GM12892 (cell line): Measurements from ENCODE around the gene JRKL.
"Not testable (repeated sequence)": the region's sequence is repeated elsewhere in the genome, so short reads cannot be mapped to it uniquely, and the experiment has no call there.

Source experiments
- DNase-seq: peaks from one replicate; pipeline ENCODE4 v3.0.0; 2011; ENCODE audit not compliant: insufficient read length
- FAIRE-seq: peaks from 2 replicates; lab custom pipeline; 2011; peaks lifted over from hg19 to GRCh38; lab: Jason Lieb, UNC
- POLR2A ChIP-seq: IDR thresholded peaks from 2 replicates; pipeline ENCODE4 v1.6.1; 2011; ENCODE audit warnings: low read depth, low read length, control low read depth
- POLR2AphosphoS5 ChIP-seq: IDR thresholded peaks from 2 replicates; pipeline ENCODE4 v1.6.1; 2011; ENCODE audit warnings: low read depth, low read length, control low read depth
- TAF1 ChIP-seq: IDR thresholded peaks from 2 replicates; pipeline ENCODE4 v1.6.1; 2011; ENCODE audit warnings: low read depth, mild to moderate bottlenecking, control low read depth, low read length, borderline replicate concordance

The JRKL gene

GRCh38 chr11:96397863-96398262 lies 8.1 kb downstream of the JRKL start:
- DNase-seq = no peak
- FAIRE-seq = peak; percentile 65
- TF ChIP-seq POLR2AphosphoS5 (no peak), TAF1 (no peak), POLR2A (no peak)

DNA sequence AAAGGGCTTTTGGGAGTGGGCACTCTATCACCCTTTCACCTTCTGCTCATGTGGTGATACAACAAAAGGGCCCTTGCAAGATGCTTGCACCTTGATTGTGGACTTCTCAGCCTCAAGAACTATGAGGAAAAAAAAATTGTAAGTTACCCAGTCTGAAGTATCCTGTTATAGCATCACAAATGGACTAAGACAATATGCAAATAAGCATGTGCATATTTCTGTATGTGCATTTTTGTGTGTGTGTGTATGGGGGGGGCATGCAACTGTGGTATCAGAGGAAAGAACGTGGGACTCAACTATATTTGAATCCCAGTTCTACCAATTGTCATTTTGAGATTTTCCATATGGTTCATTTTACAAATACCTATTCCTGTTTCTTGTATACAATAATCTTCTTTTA lies 10.9 kb downstream of the JRKL start:
- DNase-seq (no peak), FAIRE-seq (peak; percentile 56)

GRCh38 chr11:96411412-96411811 lies 21.6 kb downstream of the JRKL start:
- DNase-seq, FAIRE-seq: not testable (repeated sequence)

More for the DNA sequence above, 10.9 kb downstream of the JRKL start:
- TF ChIP-seq POLR2A = no peak
- TF ChIP-seq POLR2AphosphoS5 = no peak
- TF ChIP-seq TAF1 = no peak

DNA sequence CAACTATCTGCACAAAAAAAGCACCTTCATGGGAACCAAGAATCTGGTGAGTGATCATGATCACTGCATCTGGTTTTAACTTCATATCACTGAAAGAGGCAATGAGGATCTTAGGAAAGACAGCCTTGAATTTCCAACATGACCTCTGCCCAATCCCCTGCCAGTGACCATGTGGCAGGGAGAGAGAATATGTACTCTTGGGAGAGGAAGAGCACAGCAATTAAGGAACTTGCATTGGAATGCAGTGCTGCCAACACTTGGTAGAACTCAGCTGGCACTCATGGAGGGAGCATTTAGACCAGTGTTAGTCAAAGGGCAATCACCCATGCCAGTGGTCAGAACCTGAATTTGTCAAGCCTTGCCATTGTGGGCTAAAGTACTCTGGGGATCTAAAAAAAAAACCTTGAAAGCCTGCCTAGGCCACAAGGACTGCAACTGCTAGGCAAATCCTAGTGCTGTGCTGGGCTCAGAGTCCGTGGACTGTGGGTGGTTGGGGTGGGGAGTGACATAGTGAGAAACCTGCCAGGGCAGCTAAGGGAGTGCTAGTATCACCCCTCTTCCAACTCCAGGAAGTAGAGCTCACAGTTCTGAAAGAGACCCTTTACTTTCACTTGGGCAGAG lies 23.1 kb downstream of the JRKL start:
- TF ChIP-seq TAF1 (no peak), POLR2AphosphoS5 (no peak), POLR2A (no peak)
- FAIRE-seq (no peak), DNase-seq (no peak)

GRCh38 chr11:96413408-96413807 lies 23.6 kb downstream of the JRKL start:
- peak; percentile 46 for FAIRE-seq
- TF ChIP-seq TAF1 (no peak), POLR2AphosphoS5 (no peak), POLR2A (no peak)
- no peak for DNase-seq

GRCh38 chr11:96424693-96425092 lies 34.9 kb downstream of the JRKL start:
- DNase-seq = no peak
- TF ChIP-seq POLR2A (no peak), POLR2AphosphoS5 (no peak), TAF1 (no peak)
- FAIRE-seq = no peak

DNA sequence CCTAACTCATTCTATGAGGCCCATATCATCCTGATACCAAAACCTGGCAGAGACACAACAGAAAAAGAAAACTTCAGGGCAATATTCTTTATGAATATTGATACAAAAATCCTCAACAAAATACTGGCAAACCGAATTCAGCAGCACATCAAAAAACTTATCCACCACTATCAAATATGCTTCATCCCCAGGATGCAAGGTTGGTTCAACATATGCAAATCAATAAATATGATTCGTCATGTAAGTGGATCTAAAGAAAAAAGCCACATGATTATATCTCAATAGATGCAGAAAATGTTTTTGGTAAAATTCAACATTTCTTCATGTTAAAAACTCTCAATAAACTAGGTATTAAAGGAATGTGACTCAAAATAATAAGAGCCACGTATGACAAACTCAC lies 40.9 kb downstream of the JRKL start:
- no peak for TF ChIP-seq POLR2A
- no peak for TF ChIP-seq TAF1
- TF ChIP-seq POLR2AphosphoS5 = no peak
- no peak for FAIRE-seq
- no peak for DNase-seq

DNA sequence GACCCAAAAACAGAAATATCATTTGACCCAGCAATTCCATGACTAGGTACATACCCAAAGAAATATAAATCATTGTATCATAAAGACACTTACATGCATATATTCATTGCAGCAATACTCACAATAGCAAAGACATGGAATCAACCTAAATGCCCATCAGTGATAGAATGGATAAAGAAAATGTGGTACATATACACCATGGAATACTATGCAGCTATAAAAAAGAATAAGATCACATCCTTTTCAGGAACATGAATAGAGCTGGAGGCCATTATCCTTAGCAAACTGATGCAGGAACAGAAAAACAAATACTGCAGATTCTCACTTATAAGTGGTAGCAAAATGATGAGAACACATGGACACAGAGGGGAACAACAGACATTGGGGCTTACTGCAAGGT lies 42.8 kb downstream of the JRKL start:
- not testable (repeated sequence) for FAIRE-seq, DNase-seq
